GM23338 (cell line): Measurements from ENCODE around the gene RFX4. TPM values are rescaled to one million over a fixed set of nuclear protein-coding genes. Genes with fewer than 3 reads are reported as not detected.

Experiments used
- ATAC-seq: fragments of 200-7000 bp; cut with Tn5 transposase; 3 replicates; pipeline ENCODE4 v1.9.1; 2020
- DNase-seq: peaks from one replicate; pipeline ENCODE4 v3.0.0-alpha.2; 2015; ENCODE audit warnings: low spot score
- H2AFZ ChIP-seq: fragments of 200-600 bp; sonication (generic); 2 replicates; pipeline ENCODE4 v1.8.0; 2016; ENCODE audit warnings: antibody characterized with exemption, mild to moderate bottlenecking, moderate library complexity
- H3F3A ChIP-seq: fragments of 200-600 bp; sonication (generic); replicated peaks from 2 replicates; pipeline ENCODE4 v1.8.0; 2017; ENCODE audit warnings: antibody characterized with exemption, mixed run types, low read depth
- H3K27ac ChIP-seq: fragments of 200-600 bp; sonication (generic); 2 replicates; pipeline ENCODE4 v1.6.1; 2016; ENCODE audit warnings: low read depth
- H3K27me3 ChIP-seq: fragments of 200-600 bp; sonication (generic); 2 replicates; pipeline ENCODE4 v1.8.0; 2016; ENCODE audit warnings: mild to moderate bottlenecking, mixed run types, moderate library complexity; ENCODE audit not compliant: insufficient read depth
- H3K36me3 ChIP-seq: fragments of 200-600 bp; sonication (generic); 2 replicates; pipeline ENCODE4 v1.8.0; 2016; ENCODE audit warnings: mild to moderate bottlenecking; ENCODE audit not compliant: insufficient read depth
- H3K4me1 ChIP-seq: fragments of 200-600 bp; sonication (generic); 2 replicates; pipeline ENCODE4 v1.8.0; 2016; ENCODE audit warnings: mild to moderate bottlenecking, moderate library complexity; ENCODE audit not compliant: insufficient read depth
- H3K4me2 ChIP-seq: fragments of 200-600 bp; sonication (generic); 2 replicates; pipeline ENCODE4 v1.7.1; 2017; ENCODE audit warnings: mixed run types
- H3K4me3 ChIP-seq: fragments of 200-600 bp; sonication (generic); 2 replicates; pipeline ENCODE4 v1.6.1; 2016; ENCODE audit warnings: mixed run types
- H3K79me2 ChIP-seq: fragments of 200-600 bp; sonication (generic); replicated peaks from 2 replicates; pipeline ENCODE4 v1.8.0; 2017; ENCODE audit warnings: mild to moderate bottlenecking; ENCODE audit not compliant: insufficient read depth
- H3K9me2 ChIP-seq: fragments of 200-600 bp; sonication (generic); 2 replicates; pipeline ENCODE4 v1.8.0; 2017; ENCODE audit not compliant: insufficient read depth
- H4K20me1 ChIP-seq: fragments of 200-600 bp; sonication (generic); replicated peaks from 2 replicates; pipeline ENCODE4 v1.8.0; 2017; ENCODE audit warnings: mild to moderate bottlenecking; ENCODE audit not compliant: insufficient read depth
- H3K27ac Mint-ChIP-seq: 2 replicates; pipeline ENCODE4 v1.8.0; 2020; ENCODE audit warnings: inconsistent platforms, mild to moderate bottlenecking, moderate library complexity, mixed read lengths
- H3K27me3 Mint-ChIP-seq: 3 replicates; pipeline ENCODE4 v1.8.0; 2022; ENCODE audit warnings: low read depth, mild to moderate bottlenecking, moderate library complexity, mixed read lengths, inconsistent platforms; ENCODE audit not compliant: insufficient read depth, poor library complexity
- H3K36me3 Mint-ChIP-seq: 3 replicates; pipeline ENCODE4 v1.8.0; 2021; ENCODE audit warnings: low read depth, mild to moderate bottlenecking, inconsistent platforms, moderate library complexity, mixed read lengths
- H3K4me1 Mint-ChIP-seq: 3 replicates; pipeline ENCODE4 v1.8.0; 2020; ENCODE audit warnings: mild to moderate bottlenecking, inconsistent platforms, mixed read lengths
- H3K4me3 Mint-ChIP-seq: 3 replicates; pipeline ENCODE4 v1.8.0; 2021; ENCODE audit warnings: moderate library complexity, mild to moderate bottlenecking, inconsistent platforms, mixed read lengths
- H3K9me3 Mint-ChIP-seq: 3 replicates; pipeline ENCODE4 v1.8.0; 2020; ENCODE audit warnings: moderate library complexity, mild to moderate bottlenecking, inconsistent platforms, mixed read lengths
- EZH2 ChIP-seq: fragments of 200-600 bp; sonication (generic); IDR thresholded peaks from one replicate; pipeline ENCODE4 v1.8.0; 2017; ENCODE audit warnings: antibody characterized with exemption, mild to moderate bottlenecking, low read depth; ENCODE audit not compliant: unreplicated experiment
- NANOG ChIP-seq: IDR thresholded peaks from 2 replicates; pipeline ENCODE4 v1.6.1; 2016; ENCODE audit warnings: antibody characterized with exemption, borderline replicate concordance
- POLR2AphosphoS5 ChIP-seq: IDR thresholded peaks from 2 replicates; pipeline ENCODE4 v1.6.1; 2016; ENCODE audit warnings: antibody characterized with exemption, low read depth
- REST ChIP-seq: IDR thresholded peaks from one replicate; pipeline ENCODE4 v1.6.1; 2018; ENCODE audit warnings: antibody characterized with exemption; ENCODE audit not compliant: unreplicated experiment
- polyA plus RNA-seq: library from polyadenylated mRNA; unstranded; fragments of >200 nt; fragmentation: Nextera tagmentation; extraction: Ambion mirVana; gene quantifications from 2 replicates; pipeline ENCODE4 v1.2.1, GENCODE V29; 2016
- total RNA-seq: library from RNA; depleted of rRNA; stranded (reverse); fragments of >200 nt; shearing (Covaris generic); gene quantifications from 2 replicates; pipeline ENCODE4 v1.2.3, GENCODE V29; 2014
- TF ChIP-seq, protein P1 (sequence below): fragments of 250-450 bp; sonication (Bioruptor Pico); IDR thresholded peaks from 2 replicates; pipeline ENCODE4 v1.5.0; 2020; ENCODE audit warnings: mild to moderate bottlenecking, moderate library complexity

The RFX4 gene
- total and polyA plus RNA-seq, 2 experiments from 2014 or later: 0.23 TPM; not detected in 1

- H3K4me3 Mint-ChIP-seq: peak overlapping the region; percentile 42; the same call in 2 of the 3 replicates
- peaks cover 5% of the 10 kb centered on the region for H3K27me3 Mint-ChIP-seq
- H3K4me1 ChIP-seq: peaks cover 11% of the 10 kb centered on the region
- peaks cover 8% of the 10 kb centered on the region; the same call in 1 of the 2 replicates for H3F3A ChIP-seq
- peak overlapping the region; percentile 66 for H3K4me2 ChIP-seq
- H3K27ac ChIP-seq: peak overlapping the region; percentile 50
- no peaks in the 10 kb centered on the region; the same call in 2 of the 3 replicates for H3K9me3 Mint-ChIP-seq
- H3K36me3 ChIP-seq: no peaks in the 10 kb centered on the region
- H3K4me1 Mint-ChIP-seq: peaks cover 37% of the 10 kb centered on the region
- no peaks in the 10 kb centered on the region for H3K27me3 ChIP-seq
- H3K4me3 ChIP-seq: peak overlapping the region; percentile 13; the same call in 1 of the 2 replicates
- TF ChIP-seq POLR2AphosphoS5: peak; percentile 44
- TF ChIP-seq, protein P1, sequence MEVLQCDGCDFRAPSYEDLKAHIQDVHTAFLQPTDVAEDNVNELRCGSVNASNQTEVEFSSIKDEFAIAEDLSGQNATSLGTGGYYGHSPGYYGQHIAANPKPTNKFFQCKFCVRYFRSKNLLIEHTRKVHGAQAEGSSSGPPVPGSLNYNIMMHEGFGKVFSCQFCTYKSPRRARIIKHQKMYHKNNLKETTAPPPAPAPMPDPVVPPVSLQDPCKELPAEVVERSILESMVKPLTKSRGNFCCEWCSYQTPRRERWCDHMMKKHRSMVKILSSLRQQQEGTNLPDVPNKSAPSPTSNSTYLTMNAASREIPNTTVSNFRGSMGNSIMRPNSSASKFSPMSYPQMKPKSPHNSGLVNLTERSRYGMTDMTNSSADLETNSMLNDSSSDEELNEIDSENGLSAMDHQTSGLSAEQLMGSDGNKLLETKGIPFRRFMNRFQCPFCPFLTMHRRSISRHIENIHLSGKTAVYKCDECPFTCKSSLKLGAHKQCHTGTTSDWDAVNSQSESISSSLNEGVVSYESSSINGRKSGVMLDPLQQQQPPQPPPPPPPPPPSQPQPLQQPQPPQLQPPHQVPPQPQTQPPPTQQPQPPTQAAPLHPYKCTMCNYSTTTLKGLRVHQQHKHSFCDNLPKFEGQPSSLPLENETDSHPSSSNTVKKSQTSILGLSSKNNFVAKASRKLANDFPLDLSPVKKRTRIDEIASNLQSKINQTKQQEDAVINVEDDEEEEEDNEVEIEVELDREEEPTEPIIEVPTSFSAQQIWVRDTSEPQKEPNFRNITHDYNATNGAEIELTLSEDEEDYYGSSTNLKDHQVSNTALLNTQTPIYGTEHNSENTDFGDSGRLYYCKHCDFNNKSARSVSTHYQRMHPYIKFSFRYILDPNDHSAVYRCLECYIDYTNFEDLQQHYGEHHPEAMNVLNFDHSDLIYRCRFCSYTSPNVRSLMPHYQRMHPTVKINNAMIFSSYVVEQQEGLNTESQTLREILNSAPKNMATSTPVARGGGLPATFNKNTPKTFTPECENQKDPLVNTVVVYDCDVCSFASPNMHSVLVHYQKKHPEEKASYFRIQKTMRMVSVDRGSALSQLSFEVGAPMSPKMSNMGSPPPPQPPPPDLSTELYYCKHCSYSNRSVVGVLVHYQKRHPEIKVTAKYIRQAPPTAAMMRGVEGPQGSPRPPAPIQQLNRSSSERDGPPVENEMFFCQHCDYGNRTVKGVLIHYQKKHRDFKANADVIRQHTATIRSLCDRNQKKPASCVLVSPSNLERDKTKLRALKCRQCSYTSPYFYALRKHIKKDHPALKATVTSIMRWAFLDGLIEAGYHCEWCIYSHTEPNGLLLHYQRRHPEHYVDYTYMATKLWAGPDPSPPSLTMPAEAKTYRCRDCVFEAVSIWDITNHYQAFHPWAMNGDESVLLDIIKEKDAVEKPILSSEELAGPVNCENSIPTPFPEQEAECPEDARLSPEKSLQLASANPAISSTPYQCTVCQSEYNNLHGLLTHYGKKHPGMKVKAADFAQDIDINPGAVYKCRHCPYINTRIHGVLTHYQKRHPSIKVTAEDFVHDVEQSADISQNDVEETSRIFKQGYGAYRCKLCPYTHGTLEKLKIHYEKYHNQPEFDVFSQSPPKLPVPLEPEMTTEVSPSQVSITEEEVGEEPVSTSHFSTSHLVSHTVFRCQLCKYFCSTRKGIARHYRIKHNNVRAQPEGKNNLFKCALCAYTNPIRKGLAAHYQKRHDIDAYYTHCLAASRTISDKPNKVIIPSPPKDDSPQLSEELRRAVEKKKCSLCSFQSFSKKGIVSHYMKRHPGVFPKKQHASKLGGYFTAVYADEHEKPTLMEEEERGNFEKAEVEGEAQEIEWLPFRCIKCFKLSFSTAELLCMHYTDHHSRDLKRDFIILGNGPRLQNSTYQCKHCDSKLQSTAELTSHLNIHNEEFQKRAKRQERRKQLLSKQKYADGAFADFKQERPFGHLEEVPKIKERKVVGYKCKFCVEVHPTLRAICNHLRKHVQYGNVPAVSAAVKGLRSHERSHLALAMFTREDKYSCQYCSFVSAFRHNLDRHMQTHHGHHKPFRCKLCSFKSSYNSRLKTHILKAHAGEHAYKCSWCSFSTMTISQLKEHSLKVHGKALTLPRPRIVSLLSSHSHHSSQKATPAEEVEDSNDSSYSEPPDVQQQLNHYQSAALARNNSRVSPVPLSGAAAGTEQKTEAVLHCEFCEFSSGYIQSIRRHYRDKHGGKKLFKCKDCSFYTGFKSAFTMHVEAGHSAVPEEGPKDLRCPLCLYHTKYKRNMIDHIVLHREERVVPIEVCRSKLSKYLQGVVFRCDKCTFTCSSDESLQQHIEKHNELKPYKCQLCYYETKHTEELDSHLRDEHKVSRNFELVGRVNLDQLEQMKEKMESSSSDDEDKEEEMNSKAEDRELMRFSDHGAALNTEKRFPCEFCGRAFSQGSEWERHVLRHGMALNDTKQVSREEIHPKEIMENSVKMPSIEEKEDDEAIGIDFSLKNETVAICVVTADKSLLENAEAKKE (CRISPR knock-in tag): peak; percentile 65; the same call in 1 of the 2 replicates
- no peak for TF ChIP-seq EZH2
- H3K36me3 Mint-ChIP-seq: no peaks in the 10 kb centered on the region
- H2AFZ ChIP-seq: no peak overlapping the region
- DNase-seq (peak; percentile 89), ATAC-seq (peak; percentile 91)
- H3K79me2 ChIP-seq: no peaks in the 10 kb centered on the region
- H3K27ac Mint-ChIP-seq: peak overlapping the region; percentile 69
- H4K20me1 ChIP-seq: no peaks in the 10 kb centered on the region
- peaks cover 6% of the 10 kb centered on the region; the same call in 1 of the 2 replicates for H3K9me2 ChIP-seq
Observed at GRCh38 chr12:106760184-106760531, 177.4 kb downstream of the RFX4 start.

DNA sequence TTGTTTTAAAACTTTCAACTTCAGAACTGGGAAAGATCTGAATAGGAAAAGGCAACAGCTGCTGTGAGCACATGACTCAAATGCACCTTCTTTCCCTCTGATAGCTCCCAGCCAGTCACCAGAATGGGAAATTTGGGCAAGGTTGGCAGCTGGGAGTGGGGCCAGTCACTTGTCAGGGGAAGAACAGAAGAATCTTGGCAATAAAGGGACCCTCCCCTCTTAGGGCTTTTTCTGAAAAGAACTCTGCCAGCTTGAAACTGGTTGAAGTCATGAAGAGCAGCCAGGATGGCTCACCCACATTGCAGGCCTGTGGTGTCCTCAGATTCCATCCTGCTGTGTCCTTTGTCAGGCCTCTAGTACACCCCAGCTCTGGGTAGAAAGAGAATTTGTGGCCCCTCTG, 181.4 kb downstream of the RFX4 start:
- H3K27ac Mint-ChIP-seq: no peak overlapping the region; the same call in 1 of the 2 replicates
- H2AFZ ChIP-seq: peak overlapping the region; percentile 35; the same call in 1 of the 2 replicates
- no peak overlapping the region for H3K4me3 ChIP-seq
- H3K4me1 ChIP-seq: peaks cover 31% of the 10 kb centered on the region
- H3K27me3 ChIP-seq: no peaks in the 10 kb centered on the region
- no peak overlapping the region for H3K27ac ChIP-seq
- no peaks in the 10 kb centered on the region; the same call in 2 of the 3 replicates for H3K9me3 Mint-ChIP-seq
- no peaks in the 10 kb centered on the region for H3K79me2 ChIP-seq
- H4K20me1 ChIP-seq: no peaks in the 10 kb centered on the region
- H3K36me3 Mint-ChIP-seq: no peaks in the 10 kb centered on the region
- H3F3A ChIP-seq: peaks cover 8% of the 10 kb centered on the region; the same call in 1 of the 2 replicates
- no peak overlapping the region for H3K4me2 ChIP-seq
- peaks cover 6% of the 10 kb centered on the region; the same call in 1 of the 2 replicates for H3K9me2 ChIP-seq
- TF ChIP-seq REST: no peak
- no peak for TF ChIP-seq NANOG
- ATAC-seq: no peak
- no peak overlapping the region for H3K4me3 Mint-ChIP-seq
- peaks cover 62% of the 10 kb centered on the region for H3K4me1 Mint-ChIP-seq
- no peaks in the 10 kb centered on the region for H3K36me3 ChIP-seq
- H3K27me3 Mint-ChIP-seq: peaks cover 8% of the 10 kb centered on the region
- DNase-seq: no peak
